ENCODE data around the gene UBL7. TPM values are rescaled to one million over a fixed set of nuclear protein-coding genes. Genes with fewer than 3 reads are reported as not detected.
A peak's percentile ranks its signal among the peaks of the same experiment; 100 is the strongest.

UBL7 gene
- total RNA-seq, 3 donors from 2014 or later, result 53.4 to 60.1 (median 59.2) TPM

- H3K36me3 Mint-ChIP-seq (ENCODE audit: insufficient read depth), result peaks cover 61% of the 10 kb centered on the region
- H3K4me3 Mint-ChIP-seq, result peak overlapping the region; percentile 94
Observed at GRCh38 chr15:74427607-74428441, 33.1 kb downstream of the UBL7 start.

GRCh38 chr15:74426404-74427281, 34.3 kb downstream of the UBL7 start:
- Mint-ChIP-seq H3K27me3 (ENCODE audit: low read depth) (no peaks in the 10 kb centered on the region), H3K9me3 (no peaks in the 10 kb centered on the region), H3K36me3 (ENCODE audit: insufficient read depth) (peaks cover 52% of the 10 kb centered on the region), H3K4me3 (peak overlapping the region; percentile 23), H3K4me1 (ENCODE audit: low read depth) (peaks cover 55% of the 10 kb centered on the region)
- ATAC-seq (no peak), DNase-seq (no peak)

More at GRCh38 chr15:74427607-74428441, 33.1 kb downstream of the UBL7 start:
- Mint-ChIP-seq H3K27me3 (ENCODE audit: low read depth) (no peaks in the 10 kb centered on the region), H3K4me1 (ENCODE audit: low read depth) (peaks cover 56% of the 10 kb centered on the region), H3K9me3 (no peaks in the 10 kb centered on the region)
- ATAC-seq (no peak), DNase-seq (no peak)

- DNase-seq, result no peak
- H3K36me3 Mint-ChIP-seq (ENCODE audit: insufficient read depth), result peaks cover 43% of the 10 kb centered on the region
- peaks cover 51% of the 10 kb centered on the region for H3K4me1 Mint-ChIP-seq (ENCODE audit: low read depth)
- peak overlapping the region; percentile 13 for H3K4me3 Mint-ChIP-seq
- H3K27me3 Mint-ChIP-seq (ENCODE audit: low read depth), result no peaks in the 10 kb centered on the region
- no peak for ATAC-seq
- H3K9me3 Mint-ChIP-seq, result no peaks in the 10 kb centered on the region
Observed at GRCh38 chr15:74425630-74426029, 35.3 kb downstream of the UBL7 start.

GRCh38 chr15:74424901-74425528, 35.9 kb downstream of the UBL7 start:
- DNase-seq (no peak), ATAC-seq (no peak)
- peaks cover 38% of the 10 kb centered on the region for H3K36me3 Mint-ChIP-seq (ENCODE audit: insufficient read depth)
- H3K4me3 Mint-ChIP-seq, result no peak overlapping the region
- H3K27me3 Mint-ChIP-seq (ENCODE audit: low read depth), result no peaks in the 10 kb centered on the region
- peaks cover 49% of the 10 kb centered on the region for H3K4me1 Mint-ChIP-seq (ENCODE audit: low read depth)
- no peaks in the 10 kb centered on the region for H3K9me3 Mint-ChIP-seq

GRCh38 chr15:74423431-74424257, 37.3 kb downstream of the UBL7 start:
- peak overlapping the region; percentile 9 for H3K4me3 Mint-ChIP-seq
- H3K4me1 Mint-ChIP-seq (ENCODE audit: low read depth), result peaks cover 42% of the 10 kb centered on the region
- ATAC-seq (no peak), DNase-seq (no peak)
- H3K36me3 Mint-ChIP-seq (ENCODE audit: insufficient read depth), result peaks cover 32% of the 10 kb centered on the region
- no peaks in the 10 kb centered on the region for H3K27me3 Mint-ChIP-seq (ENCODE audit: low read depth)
- H3K9me3 Mint-ChIP-seq, result no peaks in the 10 kb centered on the region

GRCh38 chr15:74422652-74423430, 38.1 kb downstream of the UBL7 start:
- Mint-ChIP-seq H3K9me3 (no peaks in the 10 kb centered on the region), H3K36me3 (ENCODE audit: insufficient read depth) (peaks cover 32% of the 10 kb centered on the region), H3K4me3 (peak overlapping the region; percentile 13), H3K4me1 (ENCODE audit: low read depth) (peaks cover 36% of the 10 kb centered on the region), H3K27me3 (ENCODE audit: low read depth) (no peaks in the 10 kb centered on the region)
- DNase-seq, result no peak
- no peak for ATAC-seq

- no peaks in the 10 kb centered on the region for H3K27me3 Mint-ChIP-seq (ENCODE audit: low read depth)
- no peak for ATAC-seq
- no peak for DNase-seq
- H3K36me3 Mint-ChIP-seq (ENCODE audit: insufficient read depth), result peaks cover 33% of the 10 kb centered on the region
- peaks cover 33% of the 10 kb centered on the region for H3K4me1 Mint-ChIP-seq (ENCODE audit: low read depth)
- H3K9me3 Mint-ChIP-seq, result no peaks in the 10 kb centered on the region
- no peak overlapping the region for H3K4me3 Mint-ChIP-seq
Observed at GRCh38 chr15:74422265-74422651, 38.7 kb downstream of the UBL7 start.

- H3K36me3 Mint-ChIP-seq (ENCODE audit: insufficient read depth), result peaks cover 33% of the 10 kb centered on the region
- no peaks in the 10 kb centered on the region for H3K27me3 Mint-ChIP-seq (ENCODE audit: low read depth)
- no peaks in the 10 kb centered on the region for H3K9me3 Mint-ChIP-seq
- H3K4me1 Mint-ChIP-seq (ENCODE audit: low read depth), result peaks cover 28% of the 10 kb centered on the region
- no peak for DNase-seq
- ATAC-seq, result no peak
- H3K4me3 Mint-ChIP-seq, result no peak overlapping the region
Observed at GRCh38 chr15:74421302-74422245, 39.4 kb downstream of the UBL7 start.

GRCh38 chr15:74420193-74420905, 40.6 kb downstream of the UBL7 start:
- peaks cover 36% of the 10 kb centered on the region for H3K36me3 Mint-ChIP-seq (ENCODE audit: insufficient read depth)
- DNase-seq, result no peak
- H3K4me1 Mint-ChIP-seq (ENCODE audit: low read depth), result peaks cover 26% of the 10 kb centered on the region
- no peaks in the 10 kb centered on the region for H3K27me3 Mint-ChIP-seq (ENCODE audit: low read depth)
- ATAC-seq, result no peak
- no peaks in the 10 kb centered on the region for H3K9me3 Mint-ChIP-seq
- no peak overlapping the region for H3K4me3 Mint-ChIP-seq

GRCh38 chr15:74419432-74419831, 41.5 kb downstream of the UBL7 start:
- H3K9me3 Mint-ChIP-seq, result no peaks in the 10 kb centered on the region
- no peak overlapping the region for H3K4me3 Mint-ChIP-seq
- no peaks in the 10 kb centered on the region for H3K27me3 Mint-ChIP-seq (ENCODE audit: low read depth)
- ATAC-seq (no peak), DNase-seq (no peak)
- H3K4me1 Mint-ChIP-seq (ENCODE audit: low read depth), result peaks cover 26% of the 10 kb centered on the region
- H3K36me3 Mint-ChIP-seq (ENCODE audit: insufficient read depth), result peaks cover 37% of the 10 kb centered on the region

- peaks cover 37% of the 10 kb centered on the region for H3K36me3 Mint-ChIP-seq (ENCODE audit: insufficient read depth)
- peaks cover 23% of the 10 kb centered on the region for H3K4me1 Mint-ChIP-seq (ENCODE audit: low read depth)
- ATAC-seq, result no peak
- no peaks in the 10 kb centered on the region for H3K27me3 Mint-ChIP-seq (ENCODE audit: low read depth)
- no peak overlapping the region for H3K4me3 Mint-ChIP-seq
- DNase-seq, result no peak
- H3K9me3 Mint-ChIP-seq, result no peaks in the 10 kb centered on the region
Observed at GRCh38 chr15:74418575-74419338, 42.2 kb downstream of the UBL7 start.

Data from activated T-cell treated with anti-CD3 and anti-CD28 coated beads, Interleukin-2, amount 50 U/mL, for 4 hours (primary cell).